ENCODE measurements around the gene OR6C74.

The OR6C74 gene

DNA sequence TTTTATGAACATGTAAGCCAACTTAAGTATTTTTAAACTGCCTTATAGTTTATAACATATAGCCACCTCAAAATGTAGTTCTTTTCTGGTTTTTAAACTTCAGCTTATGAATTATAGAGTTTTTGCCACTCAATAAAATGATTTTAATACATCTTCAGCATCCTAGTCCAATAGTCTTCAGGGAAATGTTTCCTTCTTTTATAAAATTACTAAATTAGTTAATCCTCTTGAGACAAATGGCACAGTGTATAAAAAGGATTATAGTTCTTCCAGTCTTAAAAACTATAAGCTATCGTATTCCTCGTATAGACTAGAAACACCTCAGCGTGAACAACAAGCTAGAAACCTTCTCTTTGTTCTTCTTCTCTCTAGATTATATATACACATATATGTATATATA, at the start of gene OR6C74:
Gene OR6C74, plus strand, starts transcription at position 301 of the 400 bp plus-strand sequence. CDS start 2,679 bp downstream, outside the sequence.
- H3K4me3 ChIP-seq (replicated peaks; ENCODE audit: low read depth, low read length), result no peak within 1 kb of the TSS
- no peak for TF ChIP-seq CTCF (IDR thresholded peaks at IDR 0.05; ENCODE audit: low read length, missing control alignments)
- no peak for DNase-seq (ENCODE audit: low read depth)

DNA sequence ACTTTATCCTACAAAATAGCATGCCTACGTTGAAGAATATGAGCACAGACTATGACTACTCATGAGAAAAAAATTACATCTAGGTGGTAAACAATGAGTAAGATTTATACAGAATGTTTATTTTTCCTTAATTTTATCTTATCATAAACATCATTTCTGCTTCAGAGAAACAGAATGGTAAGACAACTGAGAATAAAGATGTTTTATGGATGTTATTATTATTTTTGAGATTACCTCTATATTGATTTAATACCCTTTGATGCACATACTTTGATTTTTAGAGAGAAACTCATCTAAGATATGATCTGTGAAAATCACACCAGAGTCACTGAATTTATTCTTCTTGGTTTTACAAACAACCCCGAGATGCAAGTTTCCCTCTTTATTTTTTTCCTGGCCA, 23.7 kb upstream of the OR6C74 start, which contains the start of gene OR10A7:
Gene OR10A7, plus strand, starts transcription at position 301 of the 400 bp plus-strand sequence. Its CDS starts 0 bp downstream, at position 301.
- no peak for DNase-seq (ENCODE audit: low read depth)
- H3K4me3 ChIP-seq (replicated peaks; ENCODE audit: low read depth, low read length), result no peak within 1 kb of the TSS

GRCh38 chr12:55226523-55226922, 17.9 kb upstream of the OR6C74 start:
- DNase-seq (ENCODE audit: low read depth), result no peak
- TF ChIP-seq CTCF (IDR thresholded peaks at IDR 0.05; ENCODE audit: low read length, missing control alignments), result no peak
- H3K4me3 ChIP-seq (replicated peaks; ENCODE audit: low read depth, low read length), result no peak overlapping the region

More for the DNA sequence above, 23.7 kb upstream of the OR6C74 start, which contains the start of gene OR10A7:
- TF ChIP-seq CTCF (IDR thresholded peaks at IDR 0.05; ENCODE audit: low read length, missing control alignments), result no peak

- H3K4me3 ChIP-seq (replicated peaks; ENCODE audit: low read depth, low read length), result no peak overlapping the region
- no peak for DNase-seq (ENCODE audit: low read depth)
- TF ChIP-seq CTCF (IDR thresholded peaks at IDR 0.05; ENCODE audit: low read length, missing control alignments), result no peak
Observed at GRCh38 chr12:55227643-55228042, 16.8 kb upstream of the OR6C74 start.

DNA sequence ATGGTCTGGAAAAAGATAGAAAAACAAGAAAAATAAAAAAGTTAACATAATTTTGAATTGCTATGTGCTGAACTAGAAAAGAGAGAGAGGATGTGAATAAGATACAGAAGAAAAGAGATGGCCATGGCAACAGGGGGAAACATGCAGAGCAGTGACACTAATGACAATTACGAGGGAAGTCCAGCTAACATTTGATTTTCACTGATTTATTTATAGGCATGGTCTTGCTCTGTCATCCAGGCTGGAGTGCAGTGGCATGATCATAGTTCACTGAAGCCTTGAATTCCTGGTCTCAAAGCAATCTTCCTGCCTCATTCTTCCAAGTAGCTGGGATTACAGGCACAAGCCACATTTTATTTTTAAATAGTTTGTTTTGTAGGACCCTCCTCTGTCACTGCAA, 1.8 kb downstream of the OR6C74 start:
- DNase-seq (ENCODE audit: low read depth), result no peak
- TF ChIP-seq CTCF (IDR thresholded peaks at IDR 0.05; ENCODE audit: low read length, missing control alignments), result no peak
- H3K4me3 ChIP-seq (replicated peaks; ENCODE audit: low read depth, low read length), result no peak overlapping the region

DNA sequence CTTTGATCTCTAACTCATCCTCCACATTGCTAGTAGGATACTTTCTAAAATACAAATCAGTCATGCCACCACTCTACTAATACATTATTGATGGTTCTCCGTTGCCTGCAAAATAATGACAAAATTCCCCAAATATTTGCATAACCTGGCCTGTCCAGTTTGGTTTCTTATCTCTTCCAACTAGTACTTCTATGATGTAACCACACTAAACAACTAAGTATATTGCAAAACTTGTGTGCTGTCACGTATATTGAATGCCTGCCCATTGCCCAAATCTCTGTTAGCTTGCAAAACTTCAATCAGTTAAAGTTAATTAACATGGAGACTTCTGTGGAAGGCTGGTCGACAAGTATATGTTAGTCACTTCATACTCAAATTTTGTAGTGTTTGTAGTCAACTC, 6.5 kb downstream of the OR6C74 start:
- no peak for TF ChIP-seq CTCF (IDR thresholded peaks at IDR 0.05; ENCODE audit: low read length, missing control alignments)

DNA sequence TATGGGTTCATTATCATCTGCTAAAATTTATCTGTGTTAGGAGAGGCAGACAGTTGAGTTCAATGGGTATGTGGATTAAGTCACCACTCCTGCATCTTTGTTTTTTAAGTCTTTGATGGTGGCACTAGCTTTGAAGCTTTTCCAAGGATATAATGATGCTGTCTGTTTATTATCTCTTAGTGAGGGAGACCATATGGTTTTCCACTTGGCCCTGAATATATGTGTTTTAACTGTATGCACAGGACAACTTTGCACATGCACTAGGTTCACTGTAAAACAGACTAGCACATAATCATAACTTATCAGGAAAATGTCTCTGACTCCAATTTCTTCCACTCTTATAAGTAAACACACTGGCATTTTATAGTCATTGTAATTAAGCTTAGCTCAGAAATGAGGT, 8.9 kb downstream of the OR6C74 start:
- no peak for TF ChIP-seq CTCF (IDR thresholded peaks at IDR 0.05; ENCODE audit: low read length, missing control alignments)
- DNase-seq (ENCODE audit: low read depth), result no peak
- no peak overlapping the region for H3K4me3 ChIP-seq (replicated peaks; ENCODE audit: low read depth, low read length)

More for the DNA sequence above, 6.5 kb downstream of the OR6C74 start:
- DNase-seq (ENCODE audit: low read depth), result no peak
- no peak overlapping the region for H3K4me3 ChIP-seq (replicated peaks; ENCODE audit: low read depth, low read length)
